Left cardiac atrium (tissue), 4 donors: ENCODE data around the gene PRKCE. TPM values are rescaled to one million over a fixed set of nuclear protein-coding genes. Genes with fewer than 3 reads are reported as not detected.

Experiments used
- ATAC-seq, 2 donors: fragments of 200-7000 bp; cut with Tn5 transposase; one replicate each; pipeline ENCODE4 v1.9.1; 2020; ENCODE audit warnings: mild to moderate bottlenecking in 2 of 2, moderate library complexity in 2 of 2
- DNase-seq: peaks from one replicate; pipeline ENCODE4 v3.0.0-alpha.2; 2020
- intact Hi-C, 2 donors: fragments of 100-400 bp; cut with DNase I; formaldehyde crosslinking; loops; one replicate each; pipeline versions ENCODE4 v1.14.1 to v1.15.1; 2022 to 2023
- total RNA-seq, 2 donors: library from RNA; stranded (reverse); fragmentation: NEBNext Ultra II Directional; extraction: Animal tissue kit (Norgen Biotek cat#: 25700); gene quantifications; one replicate each; pipeline ENCODE4 v1.2.1, GENCODE V29; 2021
- donor health status: DM: no; HTN: yes; CAD: no.
- donor health status: DM: no; HTN: yes; CAD: no; lungs with severe emphysema.
- donor health status: DM: yes; HTN: yes; CAD: no.
- donor health status: Dilated cardiomyopathy.

PRKCE gene
- total RNA-seq, 2 donors from 2014 or later = 17.9 to 24.8 TPM

GRCh38 chr2:46066601-46067000 is 415.1 kb downstream of the PRKCE start:
- no peak for DNase-seq
- no peak for ATAC-seq
- intact Hi-C loops = loop anchor here in 1 of 2 donors (10.0 kb wide), 2 partner anchors 108 to 298 kb away; no protein-coding TSS in a partner anchor

GRCh38 chr2:46067062-46067461 is 415.6 kb downstream of the PRKCE start:
- DNase-seq (no peak), ATAC-seq (no peak)
- intact Hi-C loops = loop anchor here in 1 of 2 donors (10.0 kb wide), 2 partner anchors 108 to 298 kb away; no protein-coding TSS in a partner anchor

GRCh38 chr2:46067501-46068305 is 416.2 kb downstream of the PRKCE start:
- ATAC-seq (peak in 1 of 2 donors; percentile 39), DNase-seq (no peak)
- intact Hi-C loops = loop anchor here in 1 of 2 donors (10.0 kb wide), 2 partner anchors 107 to 297 kb away; no protein-coding TSS in a partner anchor

GRCh38 chr2:46068636-46069035 is 417.2 kb downstream of the PRKCE start:
- no peak for ATAC-seq
- intact Hi-C loops = loop anchor here in 1 of 2 donors (10.0 kb wide), 2 partner anchors 106 to 296 kb away; no protein-coding TSS in a partner anchor
- no peak for DNase-seq

GRCh38 chr2:46071074-46071473 is 419.6 kb downstream of the PRKCE start:
- no peak for DNase-seq
- no peak for ATAC-seq
- intact Hi-C loops = loop anchor here in 1 of 2 donors (5.0 to 10.0 kb wide), 2 partner anchors 224 to 306 kb away; partner anchors contain the start of gene EPAS1

GRCh38 chr2:46072101-46072820 is 420.8 kb downstream of the PRKCE start:
- intact Hi-C loops = loop anchor here in 1 of 2 donors (5.0 to 10.0 kb wide), 2 partner anchors 223 to 305 kb away; partner anchors contain the start of gene EPAS1
- ATAC-seq (no peak), DNase-seq (no peak)

- DNase-seq (no peak), ATAC-seq (peak; percentile 27 to 61)
- intact Hi-C loops = loop anchor here in 1 of 2 donors (5.0 to 10.0 kb wide), 2 partner anchors 221 to 304 kb away; partner anchors contain the start of gene EPAS1
These were observed 422.1 kb downstream of the PRKCE start for GRCh38 chr2:46073540-46074046.

- intact Hi-C loops = loop anchor here in 1 of 2 donors (5.0 to 10.0 kb wide), 2 partner anchors 220 to 303 kb away; partner anchors contain the start of gene EPAS1
- DNase-seq (no peak), ATAC-seq (no peak)
These were observed 423.0 kb downstream of the PRKCE start for GRCh38 chr2:46074501-46074900.

- ATAC-seq (no peak), DNase-seq (no peak)
- intact Hi-C loops = loop anchor here in 1 of 2 donors (10.0 kb wide), 1 partner anchor 219 kb away; the partner anchor contains the start of gene EPAS1
These were observed 424.4 kb downstream of the PRKCE start for GRCh38 chr2:46075848-46076247.

GRCh38 chr2:46076251-46076650 is 424.8 kb downstream of the PRKCE start:
- intact Hi-C loops = loop anchor here in 1 of 2 donors (10.0 kb wide), 1 partner anchor 219 kb away; the partner anchor contains the start of gene EPAS1
- no peak for DNase-seq

GRCh38 chr2:46076875-46077274 is 425.4 kb downstream of the PRKCE start:
- intact Hi-C loops = loop anchor here in 1 of 2 donors (10.0 kb wide), 1 partner anchor 218 kb away; the partner anchor contains the start of gene EPAS1
- DNase-seq = no peak

More at GRCh38 chr2:46076251-46076650, 424.8 kb downstream of the PRKCE start:
- no peak for ATAC-seq

GRCh38 chr2:46077522-46078107 is 426.1 kb downstream of the PRKCE start:
- DNase-seq (no peak), ATAC-seq (no peak)
- intact Hi-C loops = loop anchor here in 1 of 2 donors (10.0 kb wide), 1 partner anchor 217 kb away; the partner anchor contains the start of gene EPAS1

More at GRCh38 chr2:46076875-46077274, 425.4 kb downstream of the PRKCE start:
- ATAC-seq = no peak

- no peak for ATAC-seq
- intact Hi-C loops = loop anchor here in 1 of 2 donors (10.0 kb wide), 1 partner anchor 215 kb away; the partner anchor contains the start of gene EPAS1
- DNase-seq = no peak
These were observed 428.6 kb downstream of the PRKCE start for GRCh38 chr2:46079985-46080560.

- ATAC-seq (peak; percentile 65 to 92), DNase-seq (peak; percentile 76)
- intact Hi-C loops = no loop called here
These were observed 431.3 kb downstream of the PRKCE start for GRCh38 chr2:46082531-46083485.

- intact Hi-C loops = no loop called here
- ATAC-seq (no peak), DNase-seq (no peak)
These were observed 435.1 kb downstream of the PRKCE start for GRCh38 chr2:46086578-46087070.

GRCh38 chr2:46087492-46087891 is 436.0 kb downstream of the PRKCE start:
- DNase-seq (no peak), ATAC-seq (no peak)
- intact Hi-C loops = no loop called here

GRCh38 chr2:46091004-46091403 is 439.5 kb downstream of the PRKCE start:
- DNase-seq (no peak), ATAC-seq (peak; percentile 63 to 67)
- intact Hi-C loops = loop anchor here in 1 of 2 donors (10.0 kb wide), 1 partner anchor 204 kb away; the partner anchor contains the start of gene EPAS1
